Thyroid gland (tissue), 4 donors: Measurements from ENCODE around the gene PDXDC1.

Experiments
- CTCF ChIP-seq, 6 experiments: fragments of 200-600 bp in 3 of 6; fragments of 450-650 bp in 3 of 6; sonication (generic) in 3 of 6; IDR thresholded peaks; one replicate each; pipeline ENCODE4 v1.5.1; 2016 to 2019; ENCODE audit warnings: antibody characterized with exemption in 6 of 6, mild to moderate bottlenecking in 2 of 6, inconsistent platforms in 1 of 6, moderate library complexity in 1 of 6
- POLR2A ChIP-seq, 2 donors: fragments of 450-650 bp; IDR thresholded peaks; one replicate each; pipeline ENCODE4 v1.6.1; 2017; ENCODE audit warnings: antibody characterized with exemption in 2 of 2, mild to moderate bottlenecking in 2 of 2, moderate library complexity in 1 of 2

GRCh38 chr16:14958323-14958600, 16.6 kb upstream of the PDXDC1 start:
- TF ChIP-seq CTCF (IDR thresholded peaks at IDR 0.05), result no peak
- TF ChIP-seq POLR2A (IDR thresholded peaks at IDR 0.05), result no peak
